Measurements from ENCODE around the gene AOAH.
A peak's percentile ranks its signal among the peaks of the same experiment; 100 is the strongest.
"Not testable (repeated sequence)": the region's sequence is repeated elsewhere in the genome, so short reads cannot be mapped to it uniquely, and the experiment has no call there.

AOAH gene

GRCh38 chr7:36497775-36498174, 226.5 kb downstream of the AOAH start:
- DNase-seq: no peak

GRCh38 chr7:36497176-36497575, 227.1 kb downstream of the AOAH start:
- DNase-seq: not testable (repeated sequence)

- no peak for DNase-seq
These were observed 227.7 kb downstream of the AOAH start for GRCh38 chr7:36496576-36496975.

- DNase-seq: no peak
These were observed 233.0 kb downstream of the AOAH start for GRCh38 chr7:36491317-36491716.

GRCh38 chr7:36490419-36490830, 233.9 kb downstream of the AOAH start:
- DNase-seq: no peak

- DNase-seq: not testable (repeated sequence)
These were observed 235.6 kb downstream of the AOAH start for GRCh38 chr7:36488672-36489071.

DNA sequence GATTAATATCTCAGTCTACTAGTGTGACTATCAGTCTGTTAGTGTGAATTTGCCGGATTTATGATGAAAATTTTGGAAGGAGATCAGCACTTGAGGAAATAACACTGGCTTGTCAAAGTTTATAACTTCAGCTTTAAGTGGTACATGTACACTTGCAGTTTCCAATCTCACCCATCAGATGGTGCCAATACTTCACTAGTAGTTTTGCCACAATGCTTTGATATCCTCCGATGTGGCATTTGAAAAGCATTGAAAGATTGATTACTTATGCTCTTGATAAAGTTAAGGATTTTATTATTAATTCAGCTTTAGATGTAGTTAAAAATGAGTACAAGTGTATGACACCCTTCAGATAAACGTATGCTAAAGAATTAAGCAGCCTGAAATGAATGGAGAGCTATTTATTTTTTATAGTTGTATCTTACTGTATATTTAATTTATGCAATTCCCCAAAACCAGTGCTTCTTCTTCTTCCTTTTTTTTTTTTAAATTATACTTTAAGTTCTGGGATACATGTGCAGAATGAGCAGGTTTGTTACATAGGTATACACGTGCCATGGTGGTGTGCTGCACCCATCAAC, 236.4 kb downstream of the AOAH start:
- peak; percentile 49 for DNase-seq

DNA sequence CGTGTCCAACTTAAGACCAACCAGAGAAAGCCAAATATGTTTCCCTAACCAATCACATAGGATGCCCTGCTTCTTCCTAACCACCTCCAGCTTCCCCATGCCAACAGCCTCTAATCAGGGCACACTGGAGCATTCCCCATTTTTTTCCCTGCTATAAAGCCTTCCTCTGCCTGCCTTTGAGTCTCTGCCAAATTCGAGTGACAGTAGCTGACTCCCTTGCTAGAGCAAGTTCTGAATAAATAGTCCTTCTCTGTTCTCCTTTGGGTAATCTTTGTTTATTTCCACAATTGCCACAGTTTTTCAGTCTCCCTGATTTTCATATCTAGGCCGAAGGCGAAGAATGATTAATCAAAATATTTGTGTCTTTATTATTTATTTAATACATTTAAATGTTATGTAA, 238.0 kb downstream of the AOAH start:
- no peak for DNase-seq

GRCh38 chr7:36484265-36484664, 240.0 kb downstream of the AOAH start:
- no peak for DNase-seq

DNA sequence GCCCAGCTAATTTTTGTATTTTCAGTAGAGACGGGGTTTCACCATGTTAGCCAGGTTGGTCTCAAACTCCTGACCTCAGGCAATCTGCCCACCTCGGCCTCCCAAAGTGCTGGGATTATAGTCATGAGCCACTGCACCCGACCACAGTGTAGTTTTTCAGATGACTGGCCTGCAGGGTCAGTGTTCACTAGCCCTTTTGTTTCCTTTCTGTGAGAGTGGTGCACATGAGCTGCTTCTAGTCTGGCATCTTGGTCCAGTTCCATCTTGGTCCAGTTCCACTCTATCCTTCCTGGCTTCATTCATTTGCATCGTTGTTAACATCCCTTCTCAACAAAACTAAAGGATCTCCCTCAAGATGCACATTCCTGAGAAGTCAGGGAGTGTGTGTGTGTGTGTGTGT, 240.4 kb downstream of the AOAH start:
- DNase-seq: not testable (repeated sequence)

GRCh38 chr7:36478745-36479144, 245.5 kb downstream of the AOAH start:
- DNase-seq: no peak

- no peak for DNase-seq
These were observed 248.9 kb downstream of the AOAH start for GRCh38 chr7:36475381-36475780.

- no peak for DNase-seq
These were observed 249.3 kb downstream of the AOAH start for GRCh38 chr7:36475011-36475342.

- DNase-seq: no peak
These were observed 249.8 kb downstream of the AOAH start for GRCh38 chr7:36474283-36475010.

- DNase-seq: no peak
These were observed 250.6 kb downstream of the AOAH start for GRCh38 chr7:36473454-36474282.

DNA sequence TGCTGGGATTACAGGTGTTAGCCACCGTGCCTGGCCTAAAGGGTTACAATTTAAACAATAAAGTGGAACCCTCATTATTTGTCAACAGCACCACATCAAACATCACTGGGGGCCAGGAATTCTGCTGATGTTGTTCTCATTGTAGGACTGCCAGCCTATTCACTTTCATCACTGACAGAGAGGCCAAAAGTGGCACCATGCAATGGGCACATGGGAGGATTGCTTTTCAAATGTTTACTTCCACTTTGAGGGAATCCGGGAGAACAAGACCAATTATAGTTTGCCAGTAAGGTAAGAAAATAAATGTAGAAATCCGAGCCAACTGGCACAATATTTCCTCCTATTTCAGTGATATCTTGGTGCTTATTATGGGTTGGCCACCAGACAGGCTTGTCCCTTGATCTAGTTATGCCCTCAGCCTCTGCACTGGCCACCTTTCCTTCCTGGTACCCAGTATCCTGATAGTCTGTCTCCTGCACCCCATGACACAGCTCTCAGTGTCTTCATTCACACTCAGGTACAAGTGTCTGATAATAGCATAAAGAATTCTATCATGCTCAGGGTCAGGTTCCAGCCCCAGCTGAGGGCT, 252.1 kb downstream of the AOAH start:
- DNase-seq: no peak

- DNase-seq: no peak
These were observed 255.1 kb downstream of the AOAH start for GRCh38 chr7:36469236-36469635.

DNA sequence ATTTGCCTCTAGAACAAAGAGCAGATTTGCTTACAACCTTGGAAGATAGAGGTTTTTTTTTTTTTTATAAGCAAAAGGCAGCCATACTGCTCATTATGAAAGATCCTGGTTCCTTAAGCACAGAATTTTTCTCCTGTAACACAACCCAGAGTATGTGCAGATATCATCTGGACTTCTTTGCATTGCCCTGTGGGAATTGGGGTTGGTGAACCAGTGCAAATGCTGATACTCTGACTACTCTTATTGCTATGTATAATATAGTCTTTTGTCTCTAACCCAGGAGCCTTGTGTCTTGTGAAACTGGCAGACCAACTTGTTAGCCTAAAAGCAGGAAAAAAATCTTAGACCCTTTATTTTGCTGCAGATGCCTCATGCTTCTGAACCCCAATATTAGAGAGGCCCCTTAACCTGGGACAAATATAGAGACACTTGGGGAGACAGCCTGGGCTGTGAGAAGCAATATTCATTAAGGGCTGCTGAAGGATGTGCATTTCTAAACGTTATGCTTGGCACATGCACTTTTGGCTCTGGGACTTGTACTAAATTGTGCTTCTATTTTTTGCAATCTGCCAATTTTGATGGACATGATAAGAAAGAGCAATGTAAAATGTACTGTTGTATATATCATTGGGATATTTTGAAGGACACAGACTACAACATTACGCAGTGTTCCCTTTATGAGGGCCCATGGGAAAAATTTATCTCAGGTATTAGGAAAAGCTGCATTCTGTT, 255.8 kb downstream of the AOAH start:
- no peak for DNase-seq

GRCh38 chr7:36466001-36466400, 258.3 kb downstream of the AOAH start:
- DNase-seq: not testable (repeated sequence)

- no peak for DNase-seq
These were observed 260.0 kb downstream of the AOAH start for GRCh38 chr7:36464271-36464670.
